ENCODE data around the gene LRRC30.

The LRRC30 gene

DNA sequence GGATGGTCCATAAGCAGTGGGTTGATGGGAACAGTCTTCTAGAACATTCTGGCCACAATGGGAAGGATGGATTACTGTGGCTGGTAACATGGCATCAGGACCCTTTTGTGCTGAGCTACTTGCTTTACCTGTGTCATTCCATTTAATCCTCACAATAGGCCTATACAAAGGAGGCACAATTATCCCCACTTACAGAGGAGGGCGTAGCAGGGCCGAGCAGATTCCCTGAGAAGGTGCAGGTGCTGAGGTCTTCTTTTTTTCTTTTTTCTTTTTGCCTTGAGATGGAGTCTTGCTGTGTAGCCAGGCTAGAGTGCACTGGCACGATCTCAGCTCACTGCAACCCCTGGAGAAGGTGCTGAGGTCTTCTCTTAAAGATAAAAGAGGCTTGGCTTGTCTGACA is 6.7 kb upstream of the LRRC30 start:
- TF ChIP-seq GATA3 (IDR thresholded peaks at IDR 0.05; ENCODE audit: low read depth, low read length) (no peak), GATA2 (IDR thresholded peaks at IDR 0.05; ENCODE audit: low read depth, low read length) (no peak)

DNA sequence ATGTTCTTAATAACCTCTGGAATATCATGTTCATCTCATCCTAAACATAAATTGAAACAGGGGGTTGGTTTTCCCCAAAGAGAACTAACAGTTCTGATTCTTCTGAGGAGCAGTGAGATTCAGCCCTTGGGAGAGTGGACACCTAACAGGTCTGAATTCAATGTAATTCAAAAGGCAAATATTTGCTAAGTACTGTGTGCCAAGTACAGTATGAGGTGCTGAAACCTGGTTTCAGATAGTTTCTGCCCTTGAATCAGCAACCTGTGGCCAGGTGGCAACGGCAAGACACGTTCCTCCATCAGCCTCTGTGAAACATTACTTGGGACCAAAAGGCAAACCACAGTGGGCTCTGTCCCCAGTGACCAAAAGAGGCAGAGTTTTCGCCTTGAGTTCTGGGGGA is 1.3 kb downstream of the LRRC30 start:
- TF ChIP-seq GATA2 (IDR thresholded peaks at IDR 0.05; ENCODE audit: low read depth, low read length) (no peak), GATA3 (IDR thresholded peaks at IDR 0.05; ENCODE audit: low read depth, low read length) (no peak)

DNA sequence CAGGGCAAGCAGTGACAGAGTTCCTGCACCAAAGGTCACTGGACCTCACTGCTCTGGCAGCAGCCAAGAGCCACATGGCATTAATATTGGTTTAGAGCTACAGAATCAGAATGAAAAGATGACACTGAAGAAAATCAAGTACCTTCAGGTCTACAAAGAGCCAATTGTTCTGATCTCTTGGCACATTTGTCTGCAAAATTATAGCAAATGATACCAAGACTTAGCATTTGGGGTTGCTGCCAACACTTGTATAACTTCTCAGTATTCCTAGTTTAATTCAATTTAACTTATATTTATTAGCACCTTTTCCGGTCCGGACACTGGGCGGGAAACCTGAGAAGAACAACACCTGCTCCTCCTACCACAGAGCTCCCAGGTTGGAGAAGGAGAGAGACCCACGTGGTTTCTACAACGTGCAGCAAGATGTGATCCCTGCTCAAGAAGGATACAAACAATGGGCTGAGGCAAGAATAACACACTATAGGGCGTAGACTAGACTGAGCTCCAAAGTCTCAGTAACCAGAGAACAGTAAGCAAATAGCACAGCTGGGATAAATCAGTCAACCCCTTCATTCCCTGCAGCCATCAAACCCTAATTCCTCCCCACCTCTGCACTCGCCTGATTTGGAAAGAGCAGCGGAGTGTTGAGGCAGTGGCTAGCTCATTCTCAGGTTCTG is 2.4 kb downstream of the LRRC30 start:
- no peak for TF ChIP-seq GATA3 (IDR thresholded peaks at IDR 0.05; ENCODE audit: low read depth, low read length)
- no peak for TF ChIP-seq GATA2 (IDR thresholded peaks at IDR 0.05; ENCODE audit: low read depth, low read length)

DNA sequence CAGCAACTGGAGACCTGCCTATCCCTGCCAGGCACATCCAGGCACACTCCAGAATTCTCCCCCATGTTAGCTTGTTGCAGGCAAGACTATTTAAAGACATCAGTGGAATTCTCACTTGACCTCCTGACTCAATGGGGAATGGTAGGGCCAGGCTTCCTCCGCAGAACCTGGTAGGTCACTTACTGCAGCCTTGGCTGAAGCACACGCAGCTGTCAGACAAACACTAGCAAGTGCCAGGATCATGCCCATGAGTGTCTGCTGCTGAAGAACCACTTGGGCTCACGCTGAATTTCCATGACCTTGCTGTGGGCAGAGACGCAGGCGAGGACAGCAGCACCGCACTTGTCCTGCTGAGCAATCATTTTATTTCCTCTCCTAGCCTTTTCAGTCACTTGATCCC is 3.2 kb downstream of the LRRC30 start:
- TF ChIP-seq GATA2 (IDR thresholded peaks at IDR 0.05; ENCODE audit: low read depth, low read length) (no peak), GATA3 (IDR thresholded peaks at IDR 0.05; ENCODE audit: low read depth, low read length) (no peak)

DNA sequence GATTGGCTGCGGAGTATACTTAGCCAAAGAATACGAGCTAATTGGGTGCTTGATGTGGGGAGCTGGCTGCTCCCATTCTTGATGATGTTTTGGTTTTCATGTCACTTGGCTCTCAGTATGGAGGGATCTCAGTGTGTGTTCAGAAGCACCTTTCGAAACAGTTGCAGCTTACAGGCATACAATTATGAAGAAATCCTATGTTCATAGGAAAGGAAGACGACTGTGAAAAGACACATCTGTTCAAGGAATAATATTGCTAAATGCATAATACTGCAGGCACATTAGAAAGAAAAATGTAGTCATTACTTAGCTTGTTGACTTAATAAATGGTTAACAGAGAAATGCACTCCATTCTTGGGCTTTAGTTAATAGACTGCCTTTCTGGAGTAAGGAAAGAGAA is 4.1 kb downstream of the LRRC30 start:
- TF ChIP-seq GATA2 (IDR thresholded peaks at IDR 0.05; ENCODE audit: low read depth, low read length) (no peak), GATA3 (IDR thresholded peaks at IDR 0.05; ENCODE audit: low read depth, low read length) (no peak)

DNA sequence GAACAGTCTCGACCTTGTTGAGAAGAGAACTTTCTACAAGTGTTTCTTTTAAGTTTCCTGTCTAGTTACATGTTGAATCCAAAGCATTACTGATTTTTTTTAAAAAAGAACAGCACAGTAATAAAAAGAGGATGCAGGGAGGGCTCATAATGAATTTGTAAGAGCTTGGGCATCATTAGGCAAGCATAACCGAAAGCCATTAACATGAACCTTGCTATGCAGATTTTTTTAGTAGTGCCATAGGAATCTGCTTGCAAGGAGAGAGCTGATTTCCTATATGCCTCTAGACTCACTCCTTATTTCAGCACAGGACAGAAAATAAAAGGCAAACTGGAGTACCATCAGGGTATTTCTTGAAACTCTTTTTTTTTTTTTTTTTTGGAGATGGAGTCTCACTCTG is 5.2 kb downstream of the LRRC30 start:
- no peak for TF ChIP-seq GATA3 (IDR thresholded peaks at IDR 0.05; ENCODE audit: low read depth, low read length)
- no peak for TF ChIP-seq GATA2 (IDR thresholded peaks at IDR 0.05; ENCODE audit: low read depth, low read length)

DNA sequence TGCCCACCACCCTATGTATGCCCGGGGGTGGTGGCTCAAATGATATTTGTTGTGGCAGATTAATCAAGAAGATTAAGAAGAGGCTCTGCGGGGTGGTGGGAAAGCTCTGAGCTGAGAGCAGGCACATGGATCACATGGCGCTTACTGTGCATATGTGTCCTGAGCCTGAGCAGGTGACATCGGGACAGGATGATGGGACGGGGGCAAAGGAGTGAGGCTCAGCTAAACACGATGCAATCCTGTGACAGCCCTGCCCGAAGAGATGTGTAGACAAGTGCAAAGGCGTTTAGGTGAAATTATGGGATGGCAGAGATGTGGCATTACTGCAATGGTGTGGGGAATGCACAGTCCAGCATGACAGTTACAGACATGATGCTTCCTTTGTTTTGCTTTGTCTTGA is 6.0 kb downstream of the LRRC30 start:
- no peak for TF ChIP-seq GATA2 (IDR thresholded peaks at IDR 0.05; ENCODE audit: low read depth, low read length)
- no peak for TF ChIP-seq GATA3 (IDR thresholded peaks at IDR 0.05; ENCODE audit: low read depth, low read length)

DNA sequence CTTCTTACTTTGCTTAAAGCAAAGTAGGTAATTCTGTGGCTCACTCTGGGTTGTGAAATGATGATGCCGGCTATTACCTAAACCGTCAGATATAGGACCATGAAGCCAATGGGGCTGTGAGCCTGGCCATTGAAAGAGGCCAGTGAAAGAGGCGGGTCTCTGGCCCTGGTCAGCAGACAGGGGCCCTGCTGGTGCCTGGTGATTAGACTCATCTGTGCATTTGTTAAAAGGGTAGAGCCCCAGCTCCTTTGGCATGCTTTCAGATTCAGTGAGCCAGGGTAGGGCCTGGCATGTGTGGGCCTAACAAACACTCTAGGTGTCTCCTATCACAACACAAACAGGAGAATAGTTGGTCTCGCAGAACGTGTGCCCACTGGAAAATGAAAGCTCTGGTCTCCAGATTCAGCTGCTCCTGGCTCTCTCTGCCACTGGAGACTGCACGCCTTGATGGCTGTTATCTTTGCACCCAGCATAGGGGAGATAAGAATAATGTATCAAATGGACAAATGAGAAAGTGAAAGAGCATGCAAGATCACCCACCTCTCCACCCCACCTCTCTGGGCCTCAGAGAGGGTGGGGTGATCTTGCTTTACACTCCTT is 6.9 kb downstream of the LRRC30 start:
- peak; percentile 67; the same call in 1 of the 2 replicates for TF ChIP-seq GATA3 (IDR thresholded peaks at IDR 0.05; ENCODE audit: low read depth, low read length)
- peak; percentile 91 for TF ChIP-seq GATA2 (IDR thresholded peaks at IDR 0.05; ENCODE audit: low read depth, low read length)

DNA sequence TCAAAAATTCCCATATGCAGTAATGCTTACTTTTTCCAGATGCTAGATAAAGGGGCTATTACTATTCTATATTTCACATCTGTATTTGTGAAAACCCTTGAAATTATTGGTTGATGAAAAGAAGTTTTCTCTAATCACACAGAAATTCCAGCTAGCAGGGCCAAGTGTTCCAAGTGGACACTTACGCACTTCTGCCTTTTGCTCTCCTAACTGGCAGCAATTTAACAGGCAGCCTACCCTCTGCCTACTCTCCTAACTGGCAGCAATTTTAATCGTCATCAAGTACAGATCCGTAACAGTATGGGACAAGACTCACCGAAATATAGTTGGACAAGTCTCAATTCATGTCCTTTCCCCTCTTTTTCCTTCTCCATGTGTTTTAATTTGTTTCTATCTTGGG is 12.0 kb downstream of the LRRC30 start:
- no peak for TF ChIP-seq GATA3 (IDR thresholded peaks at IDR 0.05; ENCODE audit: low read depth, low read length)
- TF ChIP-seq GATA2 (IDR thresholded peaks at IDR 0.05; ENCODE audit: low read depth, low read length) = no peak

DNA sequence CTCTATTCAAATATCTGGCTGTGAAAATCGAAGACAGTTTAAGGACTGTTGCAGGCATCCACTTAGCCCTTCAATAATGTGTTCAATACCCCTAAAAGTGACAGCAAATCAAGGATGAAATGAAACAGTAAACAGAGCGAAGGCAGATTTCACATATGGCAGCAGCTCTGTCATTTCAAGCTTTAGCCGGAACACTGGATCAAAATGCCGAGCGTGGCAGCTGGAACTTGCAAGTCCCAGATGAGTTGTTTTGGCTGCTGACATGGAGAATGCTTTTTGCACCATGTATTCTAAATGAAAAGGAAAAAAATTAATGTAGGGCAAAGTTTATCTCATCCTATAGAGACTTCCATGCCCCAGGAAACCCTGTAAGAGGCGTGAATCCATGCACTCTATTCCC is 18.0 kb downstream of the LRRC30 start:
- no peak for TF ChIP-seq GATA3 (IDR thresholded peaks at IDR 0.05; ENCODE audit: low read depth, low read length)
- no peak for TF ChIP-seq GATA2 (IDR thresholded peaks at IDR 0.05; ENCODE audit: low read depth, low read length)

DNA sequence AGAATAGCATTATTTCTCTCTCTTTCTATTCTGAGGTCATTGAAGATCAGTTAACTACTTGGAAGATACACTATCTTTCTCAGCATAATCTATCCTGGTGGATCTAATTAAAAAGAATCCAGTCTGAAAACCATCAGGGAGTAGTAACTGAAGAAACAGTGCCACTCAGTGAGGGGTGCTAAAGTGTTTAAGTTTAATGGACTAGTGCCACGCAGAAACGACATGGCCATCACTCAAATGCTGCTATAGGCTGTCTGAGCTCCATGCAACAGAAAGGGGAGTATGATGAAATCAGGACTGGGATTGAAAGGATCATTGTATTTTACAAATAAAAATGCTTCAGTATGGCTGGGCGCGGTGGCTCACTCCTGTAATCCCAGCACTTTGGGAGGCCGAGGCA is 23.3 kb downstream of the LRRC30 start:
- no peak for TF ChIP-seq GATA3 (IDR thresholded peaks at IDR 0.05; ENCODE audit: low read depth, low read length)
- no peak for TF ChIP-seq GATA2 (IDR thresholded peaks at IDR 0.05; ENCODE audit: low read depth, low read length)

DNA sequence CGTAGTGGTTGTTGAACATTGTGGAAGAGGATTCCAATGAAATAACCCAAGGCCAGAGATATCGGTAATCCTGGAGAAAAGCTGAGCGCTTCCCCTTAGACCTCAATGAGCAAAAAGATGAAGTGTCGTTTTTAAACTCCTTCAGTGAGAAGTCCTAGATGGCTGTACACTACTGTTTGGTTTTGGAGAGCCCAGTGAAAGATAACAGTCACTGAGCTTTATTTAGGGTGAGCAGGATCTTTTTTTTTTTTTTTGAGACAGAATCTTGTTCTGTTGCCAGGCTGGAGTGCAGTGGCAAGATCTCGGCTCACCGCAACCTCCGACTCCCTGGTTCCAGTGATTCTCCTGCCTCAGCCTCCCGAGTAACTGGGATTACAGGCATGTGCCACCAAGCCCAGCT is 24.2 kb downstream of the LRRC30 start:
- TF ChIP-seq GATA2 (IDR thresholded peaks at IDR 0.05; ENCODE audit: low read depth, low read length) (no peak), GATA3 (IDR thresholded peaks at IDR 0.05; ENCODE audit: low read depth, low read length) (no peak)

DNA sequence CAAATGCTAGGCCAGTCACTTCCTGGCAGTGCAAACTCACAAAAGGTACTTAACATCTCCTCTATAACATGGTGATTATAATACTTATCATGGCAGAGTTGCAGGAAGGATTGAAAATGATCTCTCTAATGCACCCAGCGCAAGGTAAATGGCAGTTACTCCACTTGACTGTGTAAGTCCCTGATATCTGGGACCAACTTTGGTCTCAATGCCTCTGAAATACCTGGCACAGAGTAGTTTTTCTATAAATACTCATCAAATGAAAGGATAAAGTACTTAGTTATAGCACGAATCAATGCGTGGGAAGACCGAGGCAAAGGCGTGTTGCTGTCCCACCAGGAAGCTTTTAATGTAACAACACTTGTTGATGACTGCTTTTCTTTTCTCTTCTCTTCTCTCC is 24.8 kb downstream of the LRRC30 start:
- TF ChIP-seq GATA3 (IDR thresholded peaks at IDR 0.05; ENCODE audit: low read depth, low read length) (no peak), GATA2 (IDR thresholded peaks at IDR 0.05; ENCODE audit: low read depth, low read length) (no peak)

DNA sequence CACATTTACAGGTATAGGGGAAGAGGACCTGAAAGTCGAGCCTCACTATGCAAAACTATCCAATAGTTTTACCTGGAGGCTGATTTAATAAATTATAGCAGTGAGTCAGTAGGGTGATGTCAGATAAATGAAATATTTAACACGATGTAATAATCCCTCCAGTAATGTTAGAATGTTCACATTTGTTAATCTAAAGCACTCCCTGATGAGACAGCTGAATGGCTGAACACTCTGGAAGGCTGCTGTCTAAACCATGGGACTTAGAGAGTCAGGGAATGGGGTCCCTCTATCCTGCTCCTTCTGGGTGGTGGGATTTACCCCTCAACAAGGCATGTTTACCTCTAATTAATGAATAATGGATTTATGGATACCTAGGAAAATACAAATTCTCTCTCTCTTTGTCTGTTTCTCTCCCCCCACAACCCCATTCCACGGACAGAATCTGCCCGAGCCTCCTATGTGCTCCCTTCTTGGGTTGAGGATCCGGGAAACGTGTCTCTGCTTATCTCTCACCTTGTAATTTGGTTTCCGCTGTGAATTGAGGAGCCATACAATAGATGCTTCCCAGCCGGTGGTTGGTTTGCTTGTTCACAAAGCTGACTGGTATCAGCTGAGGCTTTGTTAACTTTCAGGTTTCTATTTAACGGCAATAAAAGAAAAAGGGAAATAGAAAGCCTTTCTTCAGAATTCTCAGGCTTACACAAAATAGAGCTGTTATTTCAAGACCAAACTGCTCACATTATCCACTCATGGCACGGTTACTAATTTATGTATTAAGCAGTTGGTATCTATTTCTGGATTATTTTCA is 25.9 kb downstream of the LRRC30 start:
- TF ChIP-seq GATA2 (IDR thresholded peaks at IDR 0.05; ENCODE audit: low read depth, low read length) (no peak), GATA3 (IDR thresholded peaks at IDR 0.05; ENCODE audit: low read depth, low read length) (no peak)

DNA sequence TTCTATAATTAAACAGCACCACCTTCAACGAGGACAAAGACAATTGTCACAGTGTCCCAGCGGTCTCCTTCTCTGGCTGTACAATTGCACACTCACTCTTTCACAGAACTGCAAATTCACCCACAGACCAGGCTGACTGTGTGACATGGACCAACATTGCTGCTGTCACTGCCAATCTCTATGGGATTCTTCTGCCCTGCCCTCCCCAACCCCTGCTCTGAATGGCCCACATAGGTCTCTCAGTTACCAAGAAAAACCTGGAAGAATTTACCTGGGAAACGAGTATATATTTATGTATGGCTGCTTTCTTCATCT is 26.5 kb downstream of the LRRC30 start:
- TF ChIP-seq GATA2 (IDR thresholded peaks at IDR 0.05; ENCODE audit: low read depth, low read length) (no peak), GATA3 (IDR thresholded peaks at IDR 0.05; ENCODE audit: low read depth, low read length) (no peak)

Measured in SH-SY5Y (cell line).